Measurements from ENCODE around the gene COL4A2.

The COL4A2 gene

GRCh38 chr13:110359840-110360301 lies 52.8 kb downstream of the COL4A2 start:
- H3K4me3 ChIP-seq (ENCODE audit: low read length), result no peak overlapping the region

GRCh38 chr13:110360598-110360997 lies 53.5 kb downstream of the COL4A2 start:
- TF ChIP-seq ZNF274 (IDR thresholded peaks at IDR 0.05; ENCODE audit: low read depth, low read length), result no peak
- no peak overlapping the region for H3K4me3 ChIP-seq (ENCODE audit: low read length)

More at GRCh38 chr13:110359840-110360301, 52.8 kb downstream of the COL4A2 start:
- no peak for TF ChIP-seq ZNF274 (IDR thresholded peaks at IDR 0.05; ENCODE audit: low read depth, low read length)

DNA sequence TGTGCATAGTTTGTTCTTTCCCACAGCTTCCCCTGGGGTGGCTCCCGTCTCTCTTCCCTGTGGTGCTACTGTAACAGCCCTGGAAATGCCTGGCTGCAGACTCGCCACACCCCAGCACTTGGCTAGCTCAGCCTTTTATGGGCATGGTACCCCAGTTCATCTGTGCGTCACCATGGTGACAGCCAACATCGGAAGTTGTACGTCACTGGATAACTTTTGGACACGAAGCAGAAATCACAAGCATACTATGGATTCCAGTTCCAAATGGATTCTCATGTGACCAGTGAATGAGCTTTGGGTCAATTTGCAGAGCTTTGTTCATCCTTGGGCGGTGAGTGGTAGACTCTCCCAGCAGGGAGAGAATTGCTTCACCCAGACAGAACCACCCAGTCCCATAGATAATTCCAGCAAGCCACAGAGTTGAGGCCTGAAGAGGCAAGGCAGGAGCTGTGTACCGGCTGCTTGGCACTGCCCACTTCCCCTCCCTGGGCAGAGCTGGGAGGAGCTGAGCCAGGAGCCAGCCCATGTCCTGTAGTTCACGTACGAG lies 54.4 kb downstream of the COL4A2 start:
- H3K4me3 ChIP-seq (ENCODE audit: low read length), result no peak overlapping the region
- TF ChIP-seq ZNF274 (IDR thresholded peaks at IDR 0.05; ENCODE audit: low read depth, low read length), result no peak

- H3K4me3 ChIP-seq (ENCODE audit: low read length), result no peak overlapping the region
- TF ChIP-seq ZNF274 (IDR thresholded peaks at IDR 0.05; ENCODE audit: low read depth, low read length), result no peak
These were observed 55.9 kb downstream of the COL4A2 start for GRCh38 chr13:110363010-110363409.

GRCh38 chr13:110364081-110364480 lies 57.0 kb downstream of the COL4A2 start:
- TF ChIP-seq ZNF274 (IDR thresholded peaks at IDR 0.05; ENCODE audit: low read depth, low read length), result no peak
- H3K4me3 ChIP-seq (ENCODE audit: low read length), result no peak overlapping the region

GRCh38 chr13:110365876-110366275 lies 58.8 kb downstream of the COL4A2 start:
- no peak overlapping the region for H3K4me3 ChIP-seq (ENCODE audit: low read length)
- no peak for TF ChIP-seq ZNF274 (IDR thresholded peaks at IDR 0.05; ENCODE audit: low read depth, low read length)

DNA sequence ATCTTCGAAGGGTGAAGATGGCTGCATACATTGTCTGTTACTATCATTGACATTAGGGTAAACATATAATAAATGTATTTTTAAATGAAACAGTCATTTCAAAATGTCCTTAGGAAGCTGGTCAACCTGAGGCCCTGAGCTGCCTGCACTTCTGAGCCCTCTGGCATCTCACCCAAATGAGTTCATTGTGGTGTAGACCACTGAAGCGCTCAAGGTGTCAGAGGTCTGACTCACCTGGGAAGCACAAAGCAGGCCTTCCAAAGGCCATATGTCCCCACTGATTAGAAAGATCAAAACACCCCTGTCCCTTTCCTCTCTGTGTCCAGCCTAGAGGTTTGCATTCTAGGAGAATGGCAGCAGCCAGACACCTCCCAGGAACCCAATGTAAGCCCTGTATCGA lies 59.6 kb downstream of the COL4A2 start:
- H3K4me3 ChIP-seq (ENCODE audit: low read length), result no peak overlapping the region
- TF ChIP-seq ZNF274 (IDR thresholded peaks at IDR 0.05; ENCODE audit: low read depth, low read length), result no peak

DNA sequence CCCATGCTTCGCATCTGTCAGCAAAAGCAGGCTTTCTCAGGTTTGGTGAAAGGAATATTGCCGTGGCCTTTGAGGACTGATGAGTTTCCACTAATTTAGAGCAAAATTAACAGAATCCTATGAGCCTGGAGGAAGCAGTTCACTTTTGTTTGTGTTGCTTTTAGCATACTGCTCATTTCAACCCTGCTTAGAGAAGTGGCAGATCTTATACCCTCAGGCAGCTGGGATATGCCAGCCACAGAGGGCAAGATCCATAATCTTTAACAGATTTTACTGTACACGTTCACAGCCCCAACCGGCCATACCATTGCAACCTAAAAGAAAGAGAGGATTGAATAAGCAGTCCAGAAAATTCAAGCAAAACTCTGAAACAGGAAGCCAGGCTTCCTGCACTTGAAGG lies 60.5 kb downstream of the COL4A2 start:
- no peak for TF ChIP-seq ZNF274 (IDR thresholded peaks at IDR 0.05; ENCODE audit: low read depth, low read length)
- no peak overlapping the region for H3K4me3 ChIP-seq (ENCODE audit: low read length)

- no peak overlapping the region for H3K4me3 ChIP-seq (ENCODE audit: low read length)
- TF ChIP-seq ZNF274 (IDR thresholded peaks at IDR 0.05; ENCODE audit: low read depth, low read length), result no peak
These were observed 61.3 kb downstream of the COL4A2 start for GRCh38 chr13:110368408-110368807.

- TF ChIP-seq ZNF274 (IDR thresholded peaks at IDR 0.05; ENCODE audit: low read depth, low read length), result no peak
- H3K4me3 ChIP-seq (ENCODE audit: low read length), result no peak overlapping the region
These were observed 62.3 kb downstream of the COL4A2 start for GRCh38 chr13:110369400-110369799.

- TF ChIP-seq ZNF274 (IDR thresholded peaks at IDR 0.05; ENCODE audit: low read depth, low read length), result no peak
- H3K4me3 ChIP-seq (ENCODE audit: low read length), result no peak overlapping the region
These were observed 64.7 kb downstream of the COL4A2 start for GRCh38 chr13:110371550-110372465.

GRCh38 chr13:110372676-110373075 lies 65.6 kb downstream of the COL4A2 start:
- no peak for TF ChIP-seq ZNF274 (IDR thresholded peaks at IDR 0.05; ENCODE audit: low read depth, low read length)
- no peak overlapping the region for H3K4me3 ChIP-seq (ENCODE audit: low read length)

GRCh38 chr13:110373617-110374016 lies 66.5 kb downstream of the COL4A2 start:
- TF ChIP-seq ZNF274 (IDR thresholded peaks at IDR 0.05; ENCODE audit: low read depth, low read length), result no peak

DNA sequence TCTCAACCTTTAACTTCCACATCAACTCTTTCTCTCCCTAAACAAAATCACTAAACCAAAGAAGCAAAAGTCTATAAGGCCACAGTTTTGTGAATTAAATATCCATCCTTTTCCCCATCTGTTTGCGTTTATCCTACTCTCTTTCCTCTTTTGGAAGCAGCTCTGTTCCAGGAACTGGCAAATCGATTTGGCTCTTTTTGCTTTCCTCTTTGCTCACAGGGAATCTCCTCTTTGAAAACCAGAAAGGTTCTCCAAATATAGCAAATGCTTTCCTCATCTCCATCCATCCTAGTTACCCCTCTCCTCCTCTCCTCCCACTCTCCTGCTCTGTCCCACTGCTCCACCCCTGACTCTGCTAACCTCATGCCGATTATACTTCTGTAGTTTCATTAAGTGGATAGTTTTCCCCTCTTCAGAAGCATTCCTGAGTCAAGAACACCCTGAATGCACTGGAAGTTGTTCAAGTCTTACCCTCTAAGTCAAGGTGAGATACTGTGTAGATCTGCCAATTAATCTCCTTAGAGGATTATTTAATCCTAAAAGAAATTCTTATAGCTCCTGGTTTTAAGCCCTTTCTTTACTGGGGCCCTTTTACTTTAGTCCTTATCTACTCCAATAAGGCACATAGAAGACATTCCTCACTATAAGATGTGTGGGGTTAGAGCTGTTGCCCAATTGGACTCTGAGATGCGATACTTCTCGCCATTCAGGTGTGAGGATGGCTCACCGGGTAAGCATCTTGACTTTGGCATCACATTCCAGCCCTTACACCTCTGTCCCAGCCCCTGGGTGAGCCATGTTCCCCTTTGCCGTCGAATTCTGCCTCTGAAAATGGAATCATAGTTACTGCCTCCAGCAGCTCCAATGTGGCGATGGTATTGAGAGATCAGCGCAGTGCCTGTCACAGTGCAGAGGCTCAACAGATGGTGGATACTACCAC lies 67.6 kb downstream of the COL4A2 start:
- no peak overlapping the region for H3K4me3 ChIP-seq (ENCODE audit: low read length)
- TF ChIP-seq ZNF274 (IDR thresholded peaks at IDR 0.05; ENCODE audit: low read depth, low read length), result no peak

More at GRCh38 chr13:110373617-110374016, 66.5 kb downstream of the COL4A2 start:
- no peak overlapping the region for H3K4me3 ChIP-seq (ENCODE audit: low read length)
